Fibroblast of skin of right biceps (primary cell): ENCODE results near the gene FYB1.

Experiments used
- DNase-seq: peaks from one replicate; pipeline ENCODE4 v3.0.0-alpha.2; 2013

Gene FYB1

GRCh38 chr5:39203275-39203922 is 16.0 kb downstream of the FYB1 start:
- no peak for DNase-seq

- DNase-seq, result no peak
Measured at GRCh38 chr5:39202597-39203274, 16.6 kb downstream of the FYB1 start.

- DNase-seq, result no peak
Measured at GRCh38 chr5:39201781-39202596, 17.4 kb downstream of the FYB1 start.

GRCh38 chr5:39201160-39201780 is 18.1 kb downstream of the FYB1 start:
- DNase-seq, result no peak

- no peak for DNase-seq
Measured at GRCh38 chr5:39200081-39200480, 19.3 kb downstream of the FYB1 start.

- DNase-seq, result no peak
Measured at GRCh38 chr5:39199335-39199734, 20.0 kb downstream of the FYB1 start.

- peak; percentile 10 for DNase-seq
Measured at GRCh38 chr5:39198127-39198526, 21.2 kb downstream of the FYB1 start.

- no peak for DNase-seq
Measured at GRCh38 chr5:39197556-39197955, 21.8 kb downstream of the FYB1 start.

GRCh38 chr5:39195198-39195826 is 24.1 kb downstream of the FYB1 start:
- DNase-seq, result no peak

GRCh38 chr5:39194466-39195136 is 24.8 kb downstream of the FYB1 start:
- DNase-seq, result peak; percentile 72

- no peak for DNase-seq
Measured at GRCh38 chr5:39193553-39194465, 25.6 kb downstream of the FYB1 start.

- no peak for DNase-seq
Measured at GRCh38 chr5:39192450-39193160, 26.8 kb downstream of the FYB1 start.

GRCh38 chr5:39191216-39191615 is 28.1 kb downstream of the FYB1 start:
- no peak for DNase-seq

- DNase-seq, result no peak
Measured at GRCh38 chr5:39190311-39191102, 28.9 kb downstream of the FYB1 start.

- no peak for DNase-seq
Measured at GRCh38 chr5:39189292-39189955, 29.9 kb downstream of the FYB1 start.

- no peak for DNase-seq
Measured at GRCh38 chr5:39187831-39188731, 31.3 kb downstream of the FYB1 start.

GRCh38 chr5:39186722-39187539 is 32.4 kb downstream of the FYB1 start:
- DNase-seq, result no peak
